ENCODE results near the gene SERF1B.
"Not testable (repeated sequence)": the region's sequence is repeated elsewhere in the genome, so short reads cannot be mapped to it uniquely, and the experiment has no call there.

DNA sequence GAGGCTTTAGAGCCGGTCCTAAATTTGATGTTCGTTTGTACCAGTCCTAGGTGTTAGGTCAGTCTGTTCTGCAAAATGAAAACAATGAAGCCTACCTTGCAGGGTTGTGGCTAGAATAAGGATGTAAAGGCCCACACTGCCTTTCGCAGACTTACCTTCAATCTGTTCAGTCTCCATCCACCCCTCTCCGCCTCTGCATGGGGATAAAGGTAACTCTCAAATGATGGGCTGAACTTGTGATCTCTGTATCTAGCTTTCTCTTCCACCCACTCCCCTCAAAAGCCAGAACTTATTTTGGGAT is 744 bp downstream of the SERF1B start:
- not testable (repeated sequence) for TF ChIP-seq POLR2A, POLR2AphosphoS5 (IDR thresholded peaks at IDR 0.05; ENCODE audit: low read depth, low read length)

Measured in GM12892 (cell line).